ENCODE results near the gene CALR. TPM values are rescaled to one million over a fixed set of nuclear protein-coding genes. Genes with fewer than 3 reads are reported as not detected.
A peak's percentile ranks its signal among the peaks of the same experiment; 100 is the strongest.

Gene CALR
- total and polyA plus RNA-seq, 9 of the 15 experiments (the other 6 are each of a cell fraction or from before 2014, with no cell fraction given), result 126 to 811 (median 642) TPM

GRCh38 chr19:12890787-12891552, 47.4 kb upstream of the CALR start, which contains the start of gene GCDH (continued):
- TF ChIP-seq FOXP4 (CRISPR knock-in tag; IDR thresholded peaks at IDR 0.05; ENCODE audit: borderline replicate concordance) (no peak), ASH1L (IDR thresholded peaks at IDR 0.05; ENCODE audit: borderline replicate concordance, low read depth, partially characterized antibody) (peak; percentile 74), SREBF1 (IDR thresholded peaks at IDR 0.05; ENCODE audit: borderline replicate concordance, low read depth, low read length) (no peak), ATF4 (CRISPR knock-in tag; IDR thresholded peaks at IDR 0.05) (no peak), ELF1 (tag; IDR thresholded peaks at IDR 0.05) (peak; percentile 69), PCBP1 (IDR thresholded peaks at IDR 0.05; ENCODE audit: low read depth, low read length, poor library complexity, severe bottlenecking) (peak; percentile 84), ATF1 (CRISPR knock-in tag; IDR thresholded peaks at IDR 0.05) (peak; percentile 65; the same call in 1 of the 2 replicates), ATF1 (tag; IDR thresholded peaks at IDR 0.05) (peak; percentile 97), TBL1XR1 (IDR thresholded peaks at IDR 0.05; ENCODE audit: low read length in 2 of 2) (peak in 1 of 2 experiments; percentile 27; a peak in 2 of 4 replicates), ZNF77 (CRISPR knock-in tag; IDR thresholded peaks at IDR 0.05) (no peak), REST (IDR thresholded peaks at IDR 0.05; ENCODE audit: borderline replicate concordance) (peak; percentile 16), REST (CRISPR knock-in tag; IDR thresholded peaks at IDR 0.05; ENCODE audit: low read depth) (no peak), PHF8 (IDR thresholded peaks at IDR 0.05; ENCODE audit: borderline replicate concordance, low read length) (peak; percentile 81; the same call in 1 of the 2 replicates), NBN (IDR thresholded peaks at IDR 0.05; ENCODE audit: low read depth) (0 out of 2 replicates have a peak, but pooled peaks have one; percentile 6), CREB1 (IDR thresholded peaks at IDR 0.05) (peak; percentile 93), CREB1 (CRISPR knock-in tag; IDR thresholded peaks at IDR 0.05) (peak; percentile 86), CREBBP (IDR thresholded peaks at IDR 0.05; ENCODE audit: low read depth, low read length) (no peak), POLR2G (IDR thresholded peaks at IDR 0.05; ENCODE audit: low read depth, low read length) (peak; percentile 79)
